LNCAP (cell line): ENCODE data around the gene ANKRD44.

ENCODE experiments used
- TF ChIP-seq, protein P1 (sequence below): fragments of 450-650 bp; IDR thresholded peaks from 2 replicates; pipeline ENCODE4 v1.5.1; 2017; ENCODE audit warnings: mild to moderate bottlenecking

Gene ANKRD44

DNA sequence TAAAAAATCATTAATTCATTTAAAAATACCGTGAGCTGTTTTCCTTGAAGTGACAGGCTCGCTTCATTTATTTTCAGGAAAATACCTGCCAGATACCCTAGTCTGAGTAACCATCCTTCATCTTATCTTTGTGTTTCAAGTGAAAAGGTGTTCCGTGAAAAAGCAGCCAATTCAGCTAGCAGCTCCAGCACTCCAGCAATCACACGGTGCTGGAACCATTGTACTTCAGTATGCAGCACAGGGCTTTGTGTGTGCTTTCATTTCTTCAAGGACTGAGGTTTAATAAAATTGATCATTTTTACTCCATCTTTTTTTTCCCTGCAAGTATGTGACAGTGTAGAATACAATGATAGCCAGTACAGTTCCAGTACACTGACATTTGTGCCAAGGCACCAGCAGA is 344.9 kb downstream of the ANKRD44 start:
- TF ChIP-seq, protein P1, sequence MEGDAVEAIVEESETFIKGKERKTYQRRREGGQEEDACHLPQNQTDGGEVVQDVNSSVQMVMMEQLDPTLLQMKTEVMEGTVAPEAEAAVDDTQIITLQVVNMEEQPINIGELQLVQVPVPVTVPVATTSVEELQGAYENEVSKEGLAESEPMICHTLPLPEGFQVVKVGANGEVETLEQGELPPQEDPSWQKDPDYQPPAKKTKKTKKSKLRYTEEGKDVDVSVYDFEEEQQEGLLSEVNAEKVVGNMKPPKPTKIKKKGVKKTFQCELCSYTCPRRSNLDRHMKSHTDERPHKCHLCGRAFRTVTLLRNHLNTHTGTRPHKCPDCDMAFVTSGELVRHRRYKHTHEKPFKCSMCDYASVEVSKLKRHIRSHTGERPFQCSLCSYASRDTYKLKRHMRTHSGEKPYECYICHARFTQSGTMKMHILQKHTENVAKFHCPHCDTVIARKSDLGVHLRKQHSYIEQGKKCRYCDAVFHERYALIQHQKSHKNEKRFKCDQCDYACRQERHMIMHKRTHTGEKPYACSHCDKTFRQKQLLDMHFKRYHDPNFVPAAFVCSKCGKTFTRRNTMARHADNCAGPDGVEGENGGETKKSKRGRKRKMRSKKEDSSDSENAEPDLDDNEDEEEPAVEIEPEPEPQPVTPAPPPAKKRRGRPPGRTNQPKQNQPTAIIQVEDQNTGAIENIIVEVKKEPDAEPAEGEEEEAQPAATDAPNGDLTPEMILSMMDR, result no peak

DNA sequence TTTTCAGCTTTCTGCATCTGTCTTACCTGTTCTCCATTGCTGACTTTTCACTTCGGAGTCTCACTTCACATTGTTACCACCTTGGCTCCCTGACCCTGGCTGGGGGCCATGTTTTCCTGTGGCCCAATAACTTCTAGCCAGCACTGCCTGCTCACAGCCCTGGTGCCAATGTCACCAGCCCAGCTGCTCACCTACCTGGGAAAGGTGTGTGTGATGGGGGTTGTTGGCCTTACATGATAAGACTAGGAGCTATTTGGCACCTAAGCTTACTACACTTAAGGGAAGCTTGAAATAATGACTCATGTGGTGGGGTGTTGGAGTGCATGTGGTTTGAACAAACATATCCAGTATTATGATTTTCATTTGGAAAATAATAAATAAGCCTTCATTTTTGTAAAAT is 346.6 kb downstream of the ANKRD44 start:
- TF ChIP-seq, protein P1, result no peak

DNA sequence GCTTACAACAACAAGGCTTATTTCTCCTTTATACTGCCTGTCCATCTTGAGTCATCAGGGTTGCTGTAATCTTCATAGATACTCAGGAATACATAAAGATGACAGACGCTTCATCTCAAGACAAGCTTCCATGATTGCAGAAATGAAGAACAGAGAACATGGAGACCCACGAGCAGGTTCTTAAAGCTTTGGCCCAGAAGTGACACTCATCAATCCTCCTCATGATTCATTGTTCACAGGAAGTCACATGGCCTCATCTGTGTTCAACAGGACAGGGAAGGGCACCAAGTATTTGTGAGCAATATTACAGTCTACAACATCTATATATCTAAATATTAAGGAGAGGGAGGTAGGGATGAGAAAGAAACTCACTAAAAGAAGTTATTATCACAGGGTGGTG is 347.5 kb downstream of the ANKRD44 start:
- TF ChIP-seq, protein P1, result no peak

DNA sequence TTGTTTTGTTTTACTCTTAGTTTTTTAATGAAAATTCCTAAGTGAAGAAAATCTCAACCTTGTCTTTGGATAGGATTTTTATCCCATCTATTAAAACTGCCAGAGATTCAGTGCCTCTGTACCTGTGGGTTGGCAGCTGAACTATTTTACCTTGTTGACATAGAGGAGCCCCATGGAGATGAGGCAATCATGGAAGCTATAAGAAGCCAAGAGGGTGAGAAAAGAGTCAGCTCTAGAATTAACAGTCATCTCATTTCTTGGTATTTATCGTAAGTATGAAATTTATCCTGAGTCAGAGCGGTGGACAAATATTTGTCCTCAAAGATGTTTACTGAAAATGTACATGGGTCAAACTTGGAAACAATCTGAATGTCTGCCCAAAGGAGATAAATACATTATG is 348.3 kb downstream of the ANKRD44 start:
- TF ChIP-seq, protein P1, result no peak

DNA sequence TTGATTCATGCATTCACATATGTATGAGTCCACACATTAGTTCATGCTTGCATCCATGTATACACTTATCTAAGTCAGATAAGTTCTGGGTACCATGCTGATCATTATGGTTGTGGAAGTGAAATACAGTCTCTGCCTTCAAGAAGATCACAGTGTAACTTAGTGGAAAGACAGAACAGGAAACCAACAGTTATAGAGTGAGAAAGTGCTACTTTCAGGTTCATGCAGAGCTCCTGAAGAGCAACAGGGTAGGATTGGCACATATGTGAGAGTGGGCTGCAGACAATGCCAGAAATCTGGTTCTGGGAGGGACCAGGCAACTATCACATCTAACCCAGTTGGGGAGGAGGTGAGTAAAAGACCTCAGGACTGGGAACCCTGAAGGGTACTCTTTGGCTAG is 348.7 kb downstream of the ANKRD44 start:
- TF ChIP-seq, protein P1, result no peak

DNA sequence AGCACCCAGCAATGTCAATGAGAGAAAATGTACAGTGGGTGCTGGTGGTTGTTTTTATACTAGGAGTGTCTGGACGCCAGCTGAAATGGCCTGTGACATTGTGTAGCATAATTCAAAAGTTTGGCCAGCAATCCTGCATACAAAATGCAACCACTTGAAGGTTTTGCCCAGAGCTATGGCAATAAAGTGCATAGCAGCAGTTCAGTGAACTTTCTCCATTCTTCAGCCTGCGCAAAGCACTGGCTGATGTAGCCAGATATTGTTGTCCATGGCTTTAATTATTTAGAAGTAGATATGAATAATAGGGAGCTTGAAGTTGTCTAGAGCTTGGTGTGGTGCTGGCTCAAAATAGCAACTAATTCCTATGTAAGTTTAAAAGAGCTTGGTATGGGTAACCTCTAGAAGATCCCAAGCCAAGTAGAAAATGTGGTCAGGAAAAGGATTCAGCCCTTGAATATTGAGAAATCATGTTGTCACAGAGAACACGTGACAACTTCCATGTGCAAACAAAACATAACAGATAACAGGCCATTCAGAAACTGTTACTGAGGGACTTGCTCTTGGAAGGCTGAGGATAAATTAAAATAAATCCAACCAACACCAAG is 350.7 kb downstream of the ANKRD44 start:
- TF ChIP-seq, protein P1, result no peak

DNA sequence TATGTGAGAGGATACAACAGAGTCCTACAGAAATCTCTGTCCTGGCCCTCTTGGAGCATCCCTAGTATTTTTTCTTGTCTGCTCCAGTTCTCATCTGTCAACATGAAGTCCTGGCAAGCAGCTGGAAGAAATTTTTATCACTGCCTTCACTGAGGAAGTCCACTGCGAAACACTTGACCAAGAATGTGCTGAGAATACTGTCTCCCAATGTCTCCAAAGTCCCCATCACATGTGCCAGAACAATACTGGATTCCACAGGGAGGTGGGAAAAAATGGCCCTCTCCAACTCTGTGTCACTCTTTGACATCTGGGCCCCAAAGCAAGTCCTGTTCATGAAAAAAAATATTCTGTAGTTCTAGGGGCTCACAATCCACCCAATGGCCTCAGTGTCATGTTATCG is 351.3 kb downstream of the ANKRD44 start:
- TF ChIP-seq, protein P1, result no peak
